HG02798 (cell line): ENCODE data around the gene PIAS4.

Experiments
- ATAC-seq: cut with Tn5 transposase; IDR thresholded peaks from one replicate; pipeline ENCODE4 v1.9.1; 2021; ENCODE audit warnings: mild to moderate bottlenecking; ENCODE audit not compliant: unreplicated experiment, poor library complexity

The PIAS4 gene

GRCh38 chr19:4036576-4037300, 29.2 kb downstream of the PIAS4 start:
- ATAC-seq: no peak

GRCh38 chr19:4037301-4037949, 29.9 kb downstream of the PIAS4 start:
- ATAC-seq: no peak

DNA sequence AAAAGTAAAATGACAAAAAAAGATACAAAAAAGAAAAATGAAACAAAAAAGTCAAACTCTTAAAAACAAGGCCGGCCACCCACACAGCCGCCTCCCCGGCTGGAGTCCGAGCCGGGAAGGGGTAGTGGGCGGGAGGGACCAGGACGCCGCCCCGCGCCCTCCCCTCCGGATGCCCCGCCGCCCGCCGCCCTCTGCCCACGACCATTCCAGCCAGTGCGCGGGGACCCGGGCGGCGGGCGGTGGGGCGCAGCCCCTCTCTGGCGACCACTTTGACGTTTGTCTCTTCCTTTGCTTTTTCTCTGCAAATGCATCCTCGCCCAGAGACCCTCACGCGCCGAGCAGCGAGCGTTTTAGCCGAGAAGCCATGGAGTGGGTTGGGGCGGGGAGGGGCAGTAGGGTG, 30.5 kb downstream of the PIAS4 start:
- no peak for ATAC-seq

DNA sequence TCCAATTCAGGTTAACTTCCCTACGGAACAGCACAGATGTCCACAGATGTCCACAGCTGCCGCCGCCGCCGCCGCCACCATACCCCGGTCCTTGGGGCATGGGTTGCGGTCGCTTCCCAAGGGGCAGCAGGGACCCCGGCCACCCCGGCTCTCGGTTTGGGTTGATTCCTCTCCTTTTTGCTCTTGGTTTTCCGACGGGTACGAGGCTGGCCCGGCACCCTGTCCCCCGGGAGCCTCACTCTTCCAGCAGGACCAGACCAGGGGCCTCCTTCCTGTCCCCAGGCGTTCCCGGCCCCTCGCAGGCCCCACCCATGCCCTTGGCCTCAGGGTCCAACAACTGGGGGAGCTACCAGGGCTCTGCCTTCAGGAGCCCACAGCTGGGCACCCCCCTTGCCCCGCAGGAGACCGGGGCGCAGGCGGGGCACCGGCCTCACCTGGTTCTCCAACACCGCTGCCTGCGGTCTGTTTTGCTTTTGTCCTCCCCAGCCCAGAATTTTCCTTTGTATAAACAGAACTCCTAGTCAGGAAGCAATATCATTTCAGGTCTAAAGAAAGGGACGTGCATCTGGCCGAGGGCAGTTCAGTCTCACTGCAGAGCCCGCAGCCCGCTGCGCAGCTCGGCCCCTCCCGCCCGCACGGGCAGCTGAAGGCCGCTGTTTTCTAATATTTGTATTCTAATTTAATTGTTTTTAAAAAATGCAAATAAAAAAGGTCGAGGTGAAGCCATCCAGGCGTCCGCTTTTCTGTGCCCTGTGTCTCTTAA, 31.3 kb downstream of the PIAS4 start:
- no peak for ATAC-seq

GRCh38 chr19:4042064-4042730, 34.7 kb downstream of the PIAS4 start:
- ATAC-seq: no peak

GRCh38 chr19:4042731-4043082, 35.2 kb downstream of the PIAS4 start:
- ATAC-seq: no peak

- no peak for ATAC-seq
Measured at GRCh38 chr19:4043401-4043800, 35.9 kb downstream of the PIAS4 start.

- no peak for ATAC-seq
Measured at GRCh38 chr19:4043966-4044715, 36.6 kb downstream of the PIAS4 start.

DNA sequence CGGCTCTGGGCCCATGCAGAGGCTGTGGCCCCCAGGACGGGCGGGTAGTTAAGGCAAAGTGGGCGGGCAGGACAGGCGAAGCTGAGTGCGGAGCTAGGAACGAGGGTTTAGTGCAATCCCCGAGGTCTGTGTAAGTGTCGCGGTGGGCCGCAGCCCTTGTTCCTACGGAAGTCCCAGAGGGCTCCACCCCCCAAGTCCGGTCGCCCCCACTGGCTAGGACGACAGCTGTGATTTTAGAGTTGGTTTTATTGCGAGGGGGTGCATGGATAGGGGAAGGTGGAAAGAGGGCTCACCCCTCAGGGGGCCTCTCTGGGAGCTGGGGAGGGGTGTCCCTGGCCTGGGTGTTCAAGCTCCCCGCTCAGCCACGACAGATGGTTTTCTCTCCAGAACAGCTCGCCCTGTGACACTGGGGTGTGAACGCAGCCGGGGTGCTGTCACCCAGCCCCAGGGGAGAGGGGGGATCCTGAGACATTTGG, 37.5 kb downstream of the PIAS4 start:
- ATAC-seq: no peak

DNA sequence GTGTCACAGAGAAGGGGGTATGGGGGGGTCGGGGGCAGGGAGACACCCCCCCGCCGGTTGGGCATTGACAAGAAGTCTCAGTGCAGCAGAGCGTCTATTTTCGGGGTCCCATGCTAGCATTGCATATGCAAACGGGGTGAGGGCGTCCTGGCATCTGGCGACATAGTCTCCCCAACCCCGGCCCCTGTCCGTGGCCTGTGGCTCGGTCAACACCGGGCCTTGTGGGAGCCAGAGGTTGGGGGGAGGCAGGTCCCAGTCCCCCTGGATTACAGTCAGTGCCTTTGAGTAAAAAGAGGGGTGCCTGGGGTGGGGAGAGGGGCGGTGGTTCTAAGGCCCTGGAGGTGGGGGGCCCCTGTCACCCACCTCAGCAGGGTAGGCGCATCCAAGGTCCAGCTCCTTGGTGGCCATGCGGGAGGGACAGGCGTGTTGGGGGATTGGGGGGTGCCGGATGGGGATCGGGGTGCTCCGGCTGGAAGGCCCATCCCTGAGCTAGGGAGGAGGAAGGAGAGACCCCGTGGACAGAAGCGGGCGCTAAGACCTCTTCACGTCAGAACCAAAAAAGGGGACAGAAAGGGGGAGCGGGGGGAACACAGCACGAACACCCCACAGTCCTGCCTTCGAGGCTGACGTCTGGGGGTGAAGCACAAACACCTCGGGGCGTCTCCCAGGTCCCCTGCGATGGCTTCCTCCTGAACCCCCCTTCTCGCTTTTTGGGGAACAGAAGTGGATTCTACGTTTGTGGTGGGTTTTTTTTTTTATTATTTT, 38.2 kb downstream of the PIAS4 start:
- no peak for ATAC-seq

GRCh38 chr19:4046362-4046691, 38.8 kb downstream of the PIAS4 start:
- ATAC-seq: no peak

- ATAC-seq: no peak
Measured at GRCh38 chr19:4046946-4047683, 39.6 kb downstream of the PIAS4 start.

DNA sequence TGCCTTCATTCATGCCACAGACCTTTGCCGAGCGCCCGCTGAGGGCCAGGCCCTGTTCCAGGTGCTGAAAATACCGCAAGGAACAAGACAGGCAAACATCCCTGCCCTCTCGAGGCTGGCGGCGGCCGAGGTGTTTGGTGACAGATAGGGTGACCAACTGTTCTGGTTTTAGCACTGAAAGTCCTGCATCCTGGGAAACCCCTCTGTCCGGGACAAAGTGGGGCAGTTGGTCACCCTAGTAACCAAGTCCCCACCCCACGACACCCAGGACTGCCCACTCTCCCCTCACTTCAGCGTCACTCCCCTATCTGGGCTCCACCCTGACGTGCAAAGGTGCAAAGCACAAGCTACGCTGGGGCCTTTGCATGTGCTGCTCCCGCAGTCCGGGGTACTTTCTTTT, 41.9 kb downstream of the PIAS4 start:
- ATAC-seq: no peak

- no peak for ATAC-seq
Measured at GRCh38 chr19:4051175-4052101, 43.9 kb downstream of the PIAS4 start.

- no peak for ATAC-seq
Measured at GRCh38 chr19:4052114-4052992, 44.8 kb downstream of the PIAS4 start.

DNA sequence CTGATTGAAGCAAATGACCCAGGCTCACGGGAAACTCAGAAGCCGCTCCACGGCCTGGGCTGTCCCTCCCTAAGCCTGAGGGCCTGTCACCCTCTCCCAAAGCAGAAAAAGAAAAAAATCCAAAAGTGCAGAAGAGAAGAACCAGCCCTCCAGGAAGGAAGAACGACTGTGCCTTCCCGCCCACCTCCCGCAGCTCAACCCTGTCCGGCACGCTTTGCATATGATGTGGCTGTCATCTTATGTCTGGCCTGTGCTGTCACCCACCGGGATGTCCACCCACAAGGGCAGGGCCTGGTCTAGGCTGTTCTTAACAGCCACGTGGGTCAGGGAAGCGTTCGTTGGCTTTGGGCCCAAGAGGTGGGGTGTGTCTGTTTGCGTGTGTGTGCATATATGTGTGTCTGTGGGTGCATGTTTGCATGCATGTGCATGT, 45.5 kb downstream of the PIAS4 start:
- ATAC-seq: no peak
